HG03066 (cell line): Measurements from ENCODE around the gene NSG2.
"Not testable (repeated sequence)": the region's sequence is repeated elsewhere in the genome, so short reads cannot be mapped to it uniquely, and the experiment has no call there.

Source experiments
- ATAC-seq: cut with Tn5 transposase; IDR thresholded peaks from one replicate; pipeline ENCODE4 v1.9.1; 2021; ENCODE audit warnings: low read depth; ENCODE audit not compliant: unreplicated experiment

NSG2 gene

DNA sequence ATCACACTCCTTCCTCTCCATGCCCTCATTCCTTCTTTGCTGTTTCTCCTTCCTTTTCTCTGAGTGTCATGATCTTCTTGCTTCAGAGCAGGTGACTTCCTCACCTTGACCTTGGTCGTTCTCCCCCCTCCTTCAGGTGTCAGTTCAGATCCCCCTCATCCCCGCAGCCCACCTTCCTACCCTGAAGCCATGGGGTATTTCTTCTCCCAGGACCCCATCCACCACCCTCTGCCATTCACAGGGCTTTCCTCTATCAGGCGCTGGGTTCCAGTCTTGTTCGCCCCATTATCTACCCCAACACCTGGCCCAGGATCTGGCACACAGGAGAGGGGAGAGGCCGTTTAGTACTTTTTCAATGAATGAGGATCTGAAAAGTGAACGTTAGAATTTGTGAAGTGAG is 101.0 kb downstream of the NSG2 start:
- no peak for ATAC-seq

DNA sequence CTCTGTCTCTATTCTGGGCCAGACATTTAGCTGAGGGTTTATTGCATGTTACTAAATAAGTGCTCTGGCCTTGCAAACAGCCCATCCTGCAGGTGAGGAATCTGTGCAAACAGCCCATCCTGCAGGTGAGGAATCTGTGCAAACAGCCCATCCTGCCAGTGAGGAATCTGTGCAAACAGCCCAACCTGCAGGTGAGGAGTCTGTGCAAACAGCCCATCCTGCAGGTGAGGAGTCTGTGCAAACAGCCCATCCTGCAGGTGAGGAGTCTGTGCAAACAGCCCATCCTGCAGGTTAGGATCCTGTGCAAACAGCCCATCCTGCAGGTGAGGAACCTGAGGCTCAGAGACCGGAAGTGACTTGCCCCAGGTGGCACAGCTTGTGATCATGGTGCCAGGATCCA is 101.5 kb downstream of the NSG2 start:
- ATAC-seq, result not testable (repeated sequence)

DNA sequence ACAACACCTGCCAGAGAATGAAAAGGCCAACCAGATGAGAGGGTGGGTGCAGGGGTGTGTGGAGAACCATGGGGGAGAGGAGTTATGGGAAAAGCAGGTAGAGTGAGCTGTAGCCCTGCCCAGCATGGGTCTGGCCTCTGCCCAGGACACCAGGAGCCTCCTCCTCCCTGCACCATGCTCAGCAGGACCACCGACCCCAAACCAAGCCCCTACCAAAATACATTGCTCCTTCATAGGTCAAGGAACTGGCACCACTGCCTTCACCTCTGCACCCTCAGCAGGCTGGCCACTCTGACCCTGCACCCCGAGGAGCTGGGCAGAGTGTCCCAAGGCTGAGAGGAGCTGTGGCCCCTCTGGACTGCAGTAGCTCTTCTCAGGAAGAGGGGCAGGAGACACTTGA is 102.0 kb downstream of the NSG2 start:
- ATAC-seq, result no peak

DNA sequence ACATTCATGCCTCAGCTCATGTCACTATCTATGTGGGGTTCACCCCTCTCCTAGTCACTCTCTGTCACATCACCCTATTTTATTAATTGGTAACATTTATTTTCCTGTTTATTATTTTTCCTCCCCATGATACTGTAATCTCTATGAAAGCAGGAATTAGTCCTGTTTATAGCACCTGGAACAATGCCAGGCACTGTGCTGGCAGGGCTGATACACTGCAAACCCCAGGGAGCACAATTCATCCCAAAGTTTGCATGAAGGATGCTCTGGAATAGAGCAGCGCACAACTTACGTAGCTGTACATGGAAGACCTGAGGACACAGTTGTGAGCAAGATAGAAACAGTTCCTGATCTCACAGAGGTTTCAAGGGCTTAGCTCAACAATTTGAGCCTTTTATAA is 103.2 kb downstream of the NSG2 start:
- no peak for ATAC-seq

DNA sequence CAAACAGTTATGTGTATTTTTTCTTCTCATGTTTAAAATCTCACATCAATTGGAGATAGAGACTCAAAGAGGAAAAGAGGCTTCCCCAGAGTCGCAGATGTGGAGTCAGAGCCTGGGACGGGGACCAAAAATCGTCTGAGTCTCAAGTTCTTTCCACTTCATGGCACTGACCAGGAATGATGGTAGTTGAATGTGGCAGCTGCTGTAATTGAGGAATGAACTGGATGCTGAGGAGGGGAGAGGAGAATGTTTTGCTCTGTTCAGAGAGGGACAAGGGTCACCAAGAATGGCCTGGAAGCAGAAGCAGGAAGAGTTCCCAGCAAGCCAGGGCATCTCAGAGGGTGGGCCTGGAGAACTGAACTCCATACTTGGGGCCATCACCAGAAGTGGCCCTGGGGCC is 103.9 kb downstream of the NSG2 start:
- no peak for ATAC-seq

DNA sequence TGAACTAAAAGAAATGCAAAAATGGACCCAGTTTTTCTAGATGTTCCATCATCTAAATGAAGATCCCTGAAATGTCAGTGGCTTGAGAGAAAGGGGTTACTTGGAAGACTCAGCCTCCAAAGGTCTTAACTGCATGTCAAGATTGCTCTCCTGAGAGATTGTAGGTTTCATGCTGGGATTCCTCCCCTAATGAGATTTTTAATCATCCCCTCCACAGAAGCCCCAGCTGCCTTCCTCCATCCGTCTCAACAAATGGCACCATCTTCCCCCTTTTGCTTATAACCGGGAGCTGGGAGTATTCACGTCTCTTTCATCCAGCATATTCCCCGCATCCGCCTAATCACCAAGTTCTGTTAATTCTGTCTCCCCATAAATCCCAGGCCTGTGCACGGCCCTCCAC is 104.5 kb downstream of the NSG2 start:
- no peak for ATAC-seq

DNA sequence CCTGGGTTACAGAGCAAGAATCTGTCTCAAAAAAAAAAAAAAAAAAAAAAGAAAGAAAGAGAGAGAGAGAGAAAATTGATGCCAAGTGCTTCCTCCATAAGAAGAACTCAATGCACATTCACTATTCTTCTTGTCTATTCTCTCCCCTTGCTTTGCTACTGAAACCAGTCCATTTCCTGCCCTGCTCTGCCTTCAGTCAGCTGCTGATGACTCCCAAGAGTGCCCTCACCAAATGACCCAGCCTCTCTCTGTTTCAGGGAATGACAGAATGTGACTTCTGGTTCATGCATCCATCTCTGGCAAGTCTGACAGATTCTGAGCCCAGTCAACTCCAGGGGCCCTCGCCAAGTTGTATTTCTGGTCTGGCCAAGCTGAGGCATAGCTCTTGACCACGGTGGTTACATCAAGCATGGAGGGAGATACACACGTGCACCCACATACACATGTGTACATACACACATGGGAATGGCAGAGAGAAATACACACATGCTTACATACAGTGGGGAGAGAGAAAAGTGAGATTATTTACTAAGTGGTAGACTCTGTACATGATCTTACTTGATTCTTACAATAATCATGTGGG is 106.2 kb downstream of the NSG2 start:
- no peak for ATAC-seq

DNA sequence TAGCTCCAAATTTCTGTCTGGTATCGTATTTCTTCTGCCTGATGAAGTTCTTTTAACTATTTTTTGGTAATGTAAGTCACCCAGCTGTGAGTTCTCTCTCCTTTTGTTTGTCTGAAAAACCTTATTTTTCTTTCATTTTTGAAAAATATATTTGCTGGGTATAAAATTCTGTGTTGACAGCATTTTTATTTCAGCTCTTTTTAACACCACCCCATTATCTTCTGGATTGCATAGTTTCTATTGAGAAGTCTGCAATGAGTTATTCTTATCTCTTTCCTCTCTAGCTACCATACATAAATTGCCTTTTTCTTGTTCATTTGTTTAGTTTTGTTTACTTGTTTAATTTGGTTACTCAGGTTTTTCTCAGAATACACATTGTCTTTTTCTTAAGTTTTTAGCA is 109.1 kb downstream of the NSG2 start:
- no peak for ATAC-seq

DNA sequence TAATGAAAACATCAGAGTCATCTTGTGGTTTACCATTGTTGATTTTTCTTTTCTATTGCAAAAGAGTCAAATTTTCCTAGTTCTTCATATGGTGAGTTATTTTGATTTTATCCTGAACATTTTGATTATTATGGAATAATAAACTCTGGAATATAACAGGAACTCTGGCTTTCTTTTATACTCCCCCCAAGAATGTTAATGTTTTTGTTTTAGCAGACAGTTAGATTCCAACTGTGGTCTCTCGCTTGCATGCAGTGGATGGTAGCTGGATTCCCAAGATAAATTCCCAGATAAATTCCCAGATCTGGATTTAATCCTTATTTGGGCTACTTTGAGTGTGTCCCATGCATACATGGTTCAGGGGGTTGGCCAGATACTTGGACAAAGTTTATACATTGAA is 109.8 kb downstream of the NSG2 start:
- ATAC-seq, result no peak

DNA sequence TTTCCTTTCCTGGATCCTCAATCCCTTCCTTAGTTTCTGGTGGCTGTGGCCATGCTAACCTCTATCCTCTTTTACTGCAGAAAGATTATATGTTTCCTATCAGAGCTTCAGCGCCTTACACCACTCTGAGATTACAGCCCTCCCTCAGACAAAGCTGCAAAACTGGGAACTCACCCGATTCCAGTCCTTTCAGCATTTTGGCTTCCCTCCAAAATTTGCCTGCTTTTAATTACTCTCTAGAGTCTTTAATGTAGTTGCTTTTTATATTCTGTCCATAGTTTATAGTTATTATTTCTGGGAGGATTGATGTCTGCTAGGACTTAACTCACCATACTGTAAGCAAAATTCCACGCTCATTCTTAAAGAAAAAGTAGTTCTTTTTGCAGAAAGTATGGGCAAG is 110.2 kb downstream of the NSG2 start:
- ATAC-seq, result no peak

DNA sequence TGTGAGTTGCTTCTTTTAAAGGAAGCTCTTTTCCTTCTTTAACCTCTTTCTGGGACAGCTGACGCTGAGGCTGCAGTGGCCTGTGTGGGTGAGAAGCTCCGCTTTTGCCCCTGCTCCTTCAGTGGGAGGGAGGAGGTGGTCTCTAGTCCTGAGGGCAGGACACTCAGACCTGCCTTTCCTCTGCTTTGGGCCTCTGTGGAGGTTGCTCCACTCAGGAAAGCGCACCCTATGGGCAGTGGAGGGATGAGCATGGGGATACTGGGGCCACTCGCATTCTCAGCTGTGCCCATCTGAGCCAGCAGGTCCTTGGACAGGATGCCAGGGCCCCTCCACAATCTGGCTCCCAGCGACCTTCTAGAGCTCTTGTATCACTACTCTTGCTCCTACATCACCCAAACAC is 111.5 kb downstream of the NSG2 start:
- no peak for ATAC-seq
